H1 (cell line): Measurements from ENCODE around the gene HK2. TPM values are rescaled to one million over a fixed set of nuclear protein-coding genes. Genes with fewer than 3 reads are reported as not detected.

Experiments used
- CTCF ChIA-PET: fragments of 300-600 bp; sonication (Branson Sonifier 250); formaldehyde crosslinking; loops from one replicate; lab custom pipeline; 2021; ENCODE audit not compliant: partially characterized antibody; lab: Charles Lee
- POLR2A ChIA-PET: fragments of 300-600 bp; sonication (Branson Sonifier 250); formaldehyde crosslinking; loops from one replicate; lab custom pipeline; 2021; ENCODE audit warnings: inconsistent platforms; ENCODE audit not compliant: partially characterized antibody; lab: Charles Lee
- DNase-seq, 2 experiments: peaks; one replicate each; pipeline versions ENCODE4 v3.0.0 to v3.0.0-alpha.2; 2010 to 2022; ENCODE audit warnings: low spot score in 2 of 2, low read depth in 1 of 2, mixed read lengths in 1 of 2
- FAIRE-seq: peaks from 2 replicates; lab custom pipeline; 2011; peaks lifted over from hg19 to GRCh38; lab: Jason Lieb, UNC
- H2AFZ ChIP-seq: 2 replicates; pipeline ENCODE4 v1.8.1; 2012; ENCODE audit warnings: low read length, inconsistent platforms
- H2AK5ac ChIP-seq: 2 replicates; pipeline ENCODE4 v1.6.1; 2013; ENCODE audit warnings: low read depth, low read length
- H2BK120ac ChIP-seq: replicated peaks from 2 replicates; pipeline ENCODE3; 2013; ENCODE audit warnings: low read depth, low read length, inconsistent platforms
- H2BK12ac ChIP-seq: 2 replicates; pipeline ENCODE4 v1.6.1; 2013; ENCODE audit warnings: low read depth, low read length
- H2BK15ac ChIP-seq: 2 replicates; pipeline ENCODE4 v1.6.1; 2013; ENCODE audit warnings: low read length
- H2BK20ac ChIP-seq: 2 replicates; pipeline ENCODE4 v1.6.1; 2013; ENCODE audit warnings: low read length
- H2BK5ac ChIP-seq: 2 replicates; pipeline ENCODE4 v1.6.1; 2013; ENCODE audit warnings: low read depth, low read length
- H3K14ac ChIP-seq: 2 replicates; pipeline ENCODE4 v1.6.1; 2013; ENCODE audit warnings: inconsistent platforms; ENCODE audit not compliant: insufficient read length
- H3K18ac ChIP-seq: 2 replicates; pipeline ENCODE4 v1.6.1; 2013; ENCODE audit warnings: low read length; ENCODE audit errors: extremely low read depth
- H3K23ac ChIP-seq: 2 replicates; pipeline ENCODE4 v1.6.1; 2013; ENCODE audit warnings: inconsistent platforms; ENCODE audit not compliant: insufficient read length
- H3K23me2 ChIP-seq: 2 replicates; pipeline ENCODE4 v1.6.1; 2013; ENCODE audit warnings: low read depth, low read length
- H3K27ac ChIP-seq: 2 replicates; pipeline ENCODE4 v1.6.1; 2011; ENCODE audit warnings: low read depth, low read length, inconsistent platforms
- H3K27me3 ChIP-seq, 4 experiments: replicated peaks in 1 of 4; 1 replicate in 1 of 4; 2 replicates in 3 of 4; pipeline versions ENCODE4 v1.6.1 to v1.8.1; 2011 to 2013; ENCODE audit warnings: low read length in 3 of 4, mild to moderate bottlenecking in 3 of 4, inconsistent platforms in 2 of 4, mixed read lengths in 2 of 4, moderate library complexity in 1 of 4; ENCODE audit not compliant: control insufficient read depth in 3 of 4, insufficient read depth in 3 of 4; ENCODE audit errors: extremely low read depth in 1 of 4
- H3K36me3 ChIP-seq, 4 experiments: 2 replicates each; pipeline versions ENCODE4 v1.6.1 to v1.8.1; 2011 to 2013; ENCODE audit warnings: mild to moderate bottlenecking in 4 of 4, low read length in 3 of 4, moderate library complexity in 2 of 4, control low read depth in 1 of 4, inconsistent platforms in 1 of 4; ENCODE audit not compliant: insufficient read depth in 4 of 4, control insufficient read depth in 2 of 4
- H3K4ac ChIP-seq: replicated peaks from 2 replicates; pipeline ENCODE3; 2013; ENCODE audit warnings: low read length, low read depth, mixed read lengths, inconsistent platforms; ENCODE audit not compliant: insufficient read length
- H3K4me1 ChIP-seq, 4 experiments: replicated peaks in 1 of 4; 1 replicate in 1 of 4; 2 replicates in 3 of 4; pipeline versions ENCODE4 v1.6.1 to v1.8.1; 2011 to 2013; ENCODE audit warnings: low read length in 3 of 4, inconsistent platforms in 2 of 4, mixed read lengths in 1 of 4; ENCODE audit not compliant: insufficient read depth in 4 of 4, control insufficient read depth in 3 of 4
- H3K4me2 ChIP-seq, 2 experiments: 2 replicates each; pipeline versions ENCODE4 v1.6.1 to v1.8.1; 2011 to 2013; ENCODE audit warnings: low read depth in 2 of 2, low read length in 2 of 2, control low read depth in 1 of 2, inconsistent platforms in 1 of 2, mild to moderate bottlenecking in 1 of 2; ENCODE audit not compliant: insufficient read depth in 1 of 2
- H3K4me3 ChIP-seq, 4 experiments: fragments of 200-600, 300-600 bp in 1 of 4; sonication (generic), shearing (Covaris generic), sonication (Bioruptor Twin) in 1 of 4; 2 replicates each; pipeline versions ENCODE4 v1.5.1 to v1.8.1; 2011 to 2016; ENCODE audit warnings: low read length in 4 of 4, low read depth in 3 of 4, control low read depth in 2 of 4, inconsistent platforms in 2 of 4, mild to moderate bottlenecking in 2 of 4, mixed read lengths in 1 of 4, moderate library complexity in 1 of 4; ENCODE audit not compliant: insufficient read depth in 2 of 4; ENCODE audit errors: extremely low read depth in 1 of 4
- H3K56ac ChIP-seq: replicated peaks from 2 replicates; pipeline ENCODE3; 2013; ENCODE audit warnings: low read depth, mild to moderate bottlenecking, mixed read lengths, low read length, inconsistent platforms; ENCODE audit not compliant: insufficient read length
- H3K79me1 ChIP-seq: 2 replicates; pipeline ENCODE4 v1.6.1; 2013; ENCODE audit warnings: low read depth, low read length, control low read depth
- H3K79me2 ChIP-seq, 2 experiments: 2 replicates each; pipeline versions ENCODE4 v1.6.1 to v1.8.1; 2012 to 2013; ENCODE audit warnings: low read length in 2 of 2, mild to moderate bottlenecking in 2 of 2, inconsistent platforms in 1 of 2; ENCODE audit not compliant: insufficient read depth in 2 of 2, control insufficient read depth in 1 of 2
- H3K9ac ChIP-seq, 4 experiments: replicated peaks in 1 of 4; 1 replicate in 1 of 4; 2 replicates in 3 of 4; pipeline versions ENCODE4 v1.6.1 to v1.8.1; 2011 to 2013; ENCODE audit warnings: low read depth in 3 of 4, low read length in 3 of 4, control low read depth in 2 of 4, mild to moderate bottlenecking in 2 of 4, moderate library complexity in 2 of 4, inconsistent platforms in 1 of 4; ENCODE audit errors: extremely low read depth in 1 of 4
- H3K9me3 ChIP-seq, 2 experiments: 2 replicates each; pipeline versions ENCODE4 v1.6.1 to v1.8.1; 2012 to 2013; ENCODE audit warnings: mild to moderate bottlenecking in 2 of 2, moderate library complexity in 2 of 2, control low read depth in 1 of 2, inconsistent platforms in 1 of 2, low read depth in 1 of 2, low read length in 1 of 2, mixed read lengths in 1 of 2; ENCODE audit not compliant: insufficient read depth in 2 of 2
- H4K20me1 ChIP-seq, 2 experiments: replicated peaks in 1 of 2; 2 replicates each; pipeline versions ENCODE3 to v1.8.1; 2011 to 2013; ENCODE audit warnings: inconsistent platforms in 2 of 2, low read length in 2 of 2, mild to moderate bottlenecking in 1 of 2; ENCODE audit not compliant: insufficient read depth in 2 of 2, control insufficient read depth in 1 of 2
- H4K5ac ChIP-seq: 2 replicates; pipeline ENCODE4 v1.6.1; 2013; ENCODE audit warnings: low read length, low read depth, mixed read lengths, inconsistent platforms; ENCODE audit not compliant: insufficient read length
- H4K8ac ChIP-seq: 2 replicates; pipeline ENCODE4 v1.8.0; 2013; ENCODE audit warnings: mild to moderate bottlenecking, moderate library complexity, low read length, inconsistent platforms; ENCODE audit not compliant: insufficient read depth; ENCODE audit errors: extremely low read depth
- H4K91ac ChIP-seq: replicated peaks from 2 replicates; pipeline ENCODE3; 2013; ENCODE audit warnings: low read length, mixed read lengths, inconsistent platforms; ENCODE audit not compliant: insufficient read length
- CBX5 ChIP-seq: fragments of 300-800, 300-1000 bp; sonication (generic); IDR thresholded peaks from 2 replicates; pipeline ENCODE4 v1.7.1; 2016; ENCODE audit warnings: antibody characterized with exemption, low read length, low read depth
- CHD2 ChIP-seq: IDR thresholded peaks from 2 replicates; pipeline ENCODE4 v1.6.1; 2012; ENCODE audit warnings: low read length, improper control_type of control experiment
- CTCF ChIP-seq, 3 experiments: IDR thresholded peaks; 1 replicate in 2 of 3; 2 replicates in 1 of 3; pipeline versions ENCODE4 v1.5.1 to v1.6.1; 2011; ENCODE audit warnings: low read length in 3 of 3, mild to moderate bottlenecking in 3 of 3, inconsistent platforms in 2 of 3, low read depth in 1 of 3, moderate library complexity in 1 of 3; ENCODE audit not compliant: insufficient read depth in 1 of 3; ENCODE audit errors: control extremely low read depth in 1 of 3
- FOSL1 ChIP-seq: IDR thresholded peaks from 2 replicates; pipeline ENCODE4 v1.6.1; 2011; ENCODE audit warnings: mild to moderate bottlenecking, low read depth, low read length, moderate library complexity; ENCODE audit not compliant: insufficient read depth
- MAX ChIP-seq: IDR thresholded peaks from 2 replicates; pipeline ENCODE4 v1.6.1; 2012; ENCODE audit warnings: inconsistent platforms
- RAD21 ChIP-seq, 2 experiments: IDR thresholded peaks in 1 of 2; conservative IDR thresholded peaks in 1 of 2; 2 replicates each; pipeline ENCODE4 v1.6.1; 2011; ENCODE audit warnings: low read depth in 2 of 2, low read length in 2 of 2, improper control_type of control experiment in 1 of 2, inconsistent platforms in 1 of 2, mild to moderate bottlenecking in 1 of 2, moderate library complexity in 1 of 2
- RFX5 ChIP-seq: IDR thresholded peaks from 2 replicates; pipeline ENCODE4 v1.6.1; 2011; ENCODE audit warnings: low read depth, low read length, improper control_type of control experiment, borderline replicate concordance
- WGBS, 2 experiments: shearing (Covaris generic) in 1 of 2; methylation state at CpG; one replicate each; pipeline versions ENCODE4 v1.1.6 to v1.1.7; 2013 to 2015; ENCODE audit warnings: low lambda C conversion rate in 2 of 2, mixed read lengths in 2 of 2, inconsistent platforms in 1 of 2, low coverage in 1 of 2, missing lambda C conversion rate in 1 of 2; ENCODE audit not compliant: insufficient replicate concordance in 2 of 2, insufficient coverage in 1 of 2, insufficient read length in 1 of 2; ENCODE audit errors: extremely low coverage in 1 of 2, missing lambda C conversion rate in 1 of 2; 5-methylcytosine and 5-hydroxymethylcytosine counted together
- polyA plus RNA-seq, 7 experiments: library from polyadenylated mRNA; depleted of rRNA in 3 of 7; stranded (reverse) in 5 of 7; unstranded in 2 of 7; fragments of >200 nt in 5 of 7; fragments of 200-250 nt in 2 of 7; gene quantifications; 1 replicate in 5 of 7; 2 replicates in 1 of 7; 4 replicates in 1 of 7; pipeline versions ENCODE4 v1.2.1 to v1.2.3, GENCODE V29; 2011 to 2013; ENCODE audit warnings: missing spikeins in 2 of 7, mixed read lengths in 2 of 7
- total RNA-seq: library from RNA; stranded (reverse); fragmentation: NEBNext Ultra II Directional; extraction: Animal tissue kit (Norgen Biotek cat#: 25700); gene quantifications from 2 replicates; pipeline ENCODE4 v1.2.1, GENCODE V29; 2021

The HK2 gene
- total and polyA plus RNA-seq, 2 of the 8 experiments (the other 6 are each of a cell fraction or from before 2014, with no cell fraction given) = 22.1 to 61.9 TPM

- no peak overlapping the region for H3K23ac ChIP-seq
- H4K91ac ChIP-seq = no peak overlapping the region
- POLR2A ChIA-PET = interaction anchor here (1.5 to 1.8 kb wide), 2 partner anchors 41 to 42 kb away, joined by 5 to 12 read pairs; partner anchors contain the start of gene HK2
- no peak overlapping the region for H4K5ac ChIP-seq
- no peak overlapping the region for H2AFZ ChIP-seq
- no peak for FAIRE-seq
- 68% methylated on average over 13 of the region's 13 CpGs; no CpG with 5 or more reads in 1 of the 2 experiments for WGBS, 2 experiments
- no peak overlapping the region for H3K27ac ChIP-seq
- no peak overlapping the region for H3K14ac ChIP-seq
- peaks cover 0 to 3% (median 0%) of the 10 kb centered on the region in 4 experiments; a peak in 3 of 7 replicates for H3K4me1 ChIP-seq
- H3K79me2 ChIP-seq = peaks cover 0 to 8% of the 10 kb centered on the region in 2 experiments; a peak in 1 of 4 replicates
- H2BK12ac ChIP-seq = no peak overlapping the region
- H3K18ac ChIP-seq = no peak overlapping the region
- H4K20me1 ChIP-seq = peaks cover 2 to 3% of the 10 kb centered on the region in 2 experiments
- no peaks in the 10 kb centered on the region for H3K79me1 ChIP-seq
- no peak overlapping the region for H4K8ac ChIP-seq
- no peak overlapping the region for H3K4me3 ChIP-seq
- H3K9me3 ChIP-seq = no peaks in the 10 kb centered on the region
- H2AK5ac ChIP-seq = no peak overlapping the region
- no peak overlapping the region for H2BK15ac ChIP-seq
- no peak overlapping the region for H3K4ac ChIP-seq
- no peak overlapping the region for H3K4me2 ChIP-seq
- H2BK120ac ChIP-seq = no peak overlapping the region
- H3K23me2 ChIP-seq = no peaks in the 10 kb centered on the region
- CTCF ChIA-PET = interaction anchor here (0.6 to 7.2 kb wide), 39 partner anchors 9 to 680 kb away, joined by 3 to 99 read pairs (median 5); partner anchors contain the start of gene HK2
- no peak overlapping the region for H3K9ac ChIP-seq
- no peaks in the 10 kb centered on the region for H3K27me3 ChIP-seq
- H2BK20ac ChIP-seq = no peak overlapping the region
- H2BK5ac ChIP-seq = no peak overlapping the region
- peak in 1 of 2 experiments; percentile 57 for DNase-seq
- peaks cover 50 to 78% (median 74%) of the 10 kb centered on the region in 4 experiments for H3K36me3 ChIP-seq
- no peak overlapping the region for H3K56ac ChIP-seq
- TF ChIP-seq CTCF (IDR thresholded peaks at IDR 0.05; ENCODE audit: control extremely low read depth in 1 of 3, insufficient read depth in 1 of 3, low read depth in 1 of 3, low read length in 3 of 3) (peak; percentile 37 to 68 (median 60)), FOSL1 (no peak), MAX (peak; percentile 36; the same call in 1 of the 2 replicates), CBX5 (no peak), RFX5 (no peak), RAD21 (IDR thresholded peaks at IDR 0.05 in 1 of 2, conservative IDR thresholded peaks at IDR 0.05 in 1 of 2; ENCODE audit: low read depth in 2 of 2, low read length in 2 of 2) (peak; percentile 76 to 83), CHD2 (no peak)
Measured at GRCh38 chr2:74876081-74876886, 42.4 kb downstream of the HK2 start.
